Measurements from ENCODE around the gene LINS1.

- TF ChIP-seq CTCF (IDR thresholded peaks at IDR 0.05) (no peak), EZH2 (IDR thresholded peaks at IDR 0.05; ENCODE audit: borderline replicate concordance, insufficient read depth, low read depth, low read length, poor library complexity, severe bottlenecking) (no peak)
Measured at GRCh38 chr15:100633763-100634075, 31.7 kb upstream of the LINS1 start.
